CD4-positive, alpha-beta T cell treated with Interferon gamma for 1 hour (primary cell): ENCODE results near the gene FAM200B.
"Not testable (repeated sequence)": the region's sequence is repeated elsewhere in the genome, so short reads cannot be mapped to it uniquely, and the experiment has no call there.

ENCODE experiments used
- DNase-seq: peaks from one replicate; pipeline ENCODE4 v3.0.0-alpha.2; 2020

FAM200B gene

DNA sequence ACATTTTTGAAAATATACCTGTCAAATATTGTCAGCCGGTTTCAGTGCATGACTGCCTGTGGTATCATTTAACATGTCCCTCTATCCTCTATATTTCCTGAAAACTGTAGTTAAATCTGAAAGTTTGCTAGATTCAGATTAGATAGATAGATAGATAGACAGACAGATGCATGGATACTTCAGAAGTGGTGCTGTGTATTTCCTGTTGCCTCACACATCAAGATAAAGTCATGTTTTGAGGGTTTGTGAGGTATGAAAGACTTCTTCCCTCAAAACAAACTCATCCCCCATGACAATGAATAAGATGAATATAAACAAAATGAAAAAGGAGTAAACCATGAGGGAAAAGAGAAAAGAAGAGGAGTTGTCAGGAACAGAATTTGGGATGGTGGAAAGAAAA lies 15.2 kb downstream of the FAM200B start:
- no peak for DNase-seq

DNA sequence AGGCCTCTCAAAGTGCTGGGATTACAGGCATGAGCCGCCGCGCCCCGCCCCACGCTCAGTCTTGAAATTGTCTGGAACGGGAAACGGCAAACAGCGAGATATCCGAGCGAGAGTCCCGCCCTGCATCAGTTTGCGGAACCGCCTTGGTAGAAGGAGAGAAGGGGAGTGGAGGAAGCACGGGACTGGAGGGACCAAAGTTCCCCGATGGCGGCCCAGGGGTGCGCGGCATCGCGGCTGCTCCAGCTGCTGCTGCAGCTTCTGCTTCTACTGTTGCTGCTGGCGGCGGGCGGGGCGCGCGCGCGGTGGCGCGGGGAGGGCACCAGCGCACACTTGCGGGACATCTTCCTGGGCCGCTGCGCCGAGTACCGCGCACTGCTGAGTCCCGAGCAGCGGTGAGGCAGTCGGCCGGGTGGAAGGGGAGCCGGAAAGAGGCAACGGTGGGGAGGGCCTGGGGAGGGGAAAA lies 21.3 kb downstream of the FAM200B start, which contains the start of gene BST1:
BST1 (plus strand) TSS at position 125 of the 463 bp plus-strand sequence; CDS start at position 205, 80 bp downstream.
- peak; percentile 75 for DNase-seq

DNA sequence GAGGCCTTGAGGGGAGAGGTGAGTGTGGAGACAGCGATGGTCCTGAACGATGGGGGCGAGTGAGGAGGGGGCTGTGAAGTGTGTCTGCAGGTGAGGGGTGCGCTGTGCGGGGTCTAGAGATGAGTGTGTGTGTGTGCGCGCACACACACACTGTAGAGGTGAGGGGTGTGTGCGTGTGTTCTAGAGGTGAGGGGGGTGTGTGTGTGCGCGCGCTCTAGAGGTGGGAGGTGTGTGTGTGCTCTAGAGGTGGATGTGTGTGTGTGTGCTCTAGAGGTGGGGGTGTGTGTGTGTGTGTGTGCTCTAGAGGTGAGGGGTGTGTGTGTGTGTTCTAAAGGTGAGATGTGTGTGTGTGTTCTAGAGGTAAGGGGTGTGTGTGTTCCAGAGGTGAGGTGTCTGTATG lies 21.8 kb downstream of the FAM200B start:
- no peak for DNase-seq

DNA sequence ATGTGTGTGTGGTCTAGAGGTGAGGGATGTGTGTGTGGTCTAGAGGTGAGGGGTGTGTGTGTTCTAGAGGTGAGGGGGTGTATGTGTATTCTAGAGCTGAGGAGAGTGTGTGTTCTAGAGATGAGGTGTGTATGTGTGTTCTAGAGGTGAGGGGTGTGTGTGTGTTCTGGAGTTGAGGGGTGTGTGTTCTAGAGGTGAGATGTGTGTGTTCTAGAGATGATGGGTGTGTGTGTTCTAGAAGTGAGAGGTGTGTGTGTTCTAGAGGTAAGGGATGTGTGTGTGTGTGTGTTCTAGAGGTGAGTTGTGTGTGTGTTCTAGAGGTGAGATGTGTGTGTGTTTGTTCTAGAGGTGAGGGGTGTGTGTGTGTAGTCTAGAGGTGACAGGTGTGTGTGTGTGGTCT lies 22.5 kb downstream of the FAM200B start:
- DNase-seq, result no peak

DNA sequence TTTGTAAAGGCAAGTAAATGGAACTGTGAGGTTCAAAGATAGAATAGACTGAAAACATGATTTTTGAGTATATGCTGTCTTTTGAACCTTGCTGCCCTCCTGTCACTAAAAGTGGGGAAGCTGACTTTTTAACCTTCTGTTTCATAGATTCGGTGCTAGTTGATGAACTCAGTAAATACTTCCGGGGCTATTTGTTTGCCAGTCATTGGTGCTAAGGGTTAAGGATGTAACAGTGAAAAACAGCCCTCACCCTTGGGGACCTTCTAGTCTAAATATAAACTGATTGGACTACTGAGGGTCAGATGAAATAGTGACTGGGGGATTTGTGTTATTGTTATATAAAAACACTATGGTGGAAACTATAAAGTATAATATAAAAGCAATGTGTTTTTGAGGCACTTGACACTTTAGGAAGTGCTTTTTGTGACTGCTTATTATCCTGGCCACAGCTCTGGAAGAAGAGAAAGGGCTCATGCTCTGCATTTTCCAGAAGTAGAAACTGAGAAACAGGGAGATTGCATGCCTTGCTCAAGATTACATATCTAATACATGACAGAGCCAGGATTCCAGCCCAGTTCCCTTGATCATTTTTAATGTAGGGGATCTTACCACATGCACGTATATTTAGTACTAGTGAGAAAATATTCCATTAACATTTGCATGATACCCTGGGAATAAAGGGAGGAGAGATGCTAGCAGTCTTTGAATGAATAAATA lies 25.2 kb downstream of the FAM200B start:
- DNase-seq, result no peak

DNA sequence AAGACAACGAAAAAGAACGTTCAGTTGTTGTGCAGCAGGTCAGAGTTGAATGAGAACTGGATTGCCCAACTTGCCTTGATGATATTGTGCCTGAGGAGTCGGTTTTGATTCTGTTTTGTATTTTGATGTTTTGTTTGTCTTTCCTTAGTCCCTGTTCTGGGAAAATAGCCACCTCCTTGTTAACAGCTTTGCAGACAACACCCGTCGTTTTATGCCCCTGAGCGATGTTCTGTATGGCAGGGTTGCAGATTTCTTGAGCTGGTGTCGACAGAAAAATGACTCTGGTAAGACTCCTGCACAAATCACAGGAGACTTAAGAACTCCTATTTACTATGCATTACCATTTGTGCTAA lies 25.7 kb downstream of the FAM200B start:
- DNase-seq, result no peak

GRCh38 chr4:15711762-15712161 lies 30.1 kb downstream of the FAM200B start:
- no peak for DNase-seq

- DNase-seq, result no peak
These were observed 30.6 kb downstream of the FAM200B start for GRCh38 chr4:15712214-15712613.

DNA sequence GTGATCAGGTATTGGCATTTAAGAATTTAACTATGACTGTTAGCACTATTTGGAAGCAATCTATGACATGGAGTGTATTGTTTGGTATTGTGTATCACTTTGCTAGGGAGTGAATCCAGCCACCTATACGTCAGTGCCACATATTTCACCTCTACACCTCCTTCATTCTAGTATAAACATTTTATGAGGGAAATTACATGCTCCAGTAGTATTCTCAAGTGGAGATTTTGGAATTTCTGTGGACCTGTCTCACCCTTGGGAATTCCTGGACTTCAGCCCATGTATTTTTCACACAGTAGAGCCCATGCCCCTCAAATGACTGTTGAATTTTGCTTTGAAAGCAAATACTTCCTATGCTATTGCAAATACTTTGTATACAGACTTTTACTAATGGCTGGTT lies 32.5 kb downstream of the FAM200B start:
- no peak for DNase-seq

DNA sequence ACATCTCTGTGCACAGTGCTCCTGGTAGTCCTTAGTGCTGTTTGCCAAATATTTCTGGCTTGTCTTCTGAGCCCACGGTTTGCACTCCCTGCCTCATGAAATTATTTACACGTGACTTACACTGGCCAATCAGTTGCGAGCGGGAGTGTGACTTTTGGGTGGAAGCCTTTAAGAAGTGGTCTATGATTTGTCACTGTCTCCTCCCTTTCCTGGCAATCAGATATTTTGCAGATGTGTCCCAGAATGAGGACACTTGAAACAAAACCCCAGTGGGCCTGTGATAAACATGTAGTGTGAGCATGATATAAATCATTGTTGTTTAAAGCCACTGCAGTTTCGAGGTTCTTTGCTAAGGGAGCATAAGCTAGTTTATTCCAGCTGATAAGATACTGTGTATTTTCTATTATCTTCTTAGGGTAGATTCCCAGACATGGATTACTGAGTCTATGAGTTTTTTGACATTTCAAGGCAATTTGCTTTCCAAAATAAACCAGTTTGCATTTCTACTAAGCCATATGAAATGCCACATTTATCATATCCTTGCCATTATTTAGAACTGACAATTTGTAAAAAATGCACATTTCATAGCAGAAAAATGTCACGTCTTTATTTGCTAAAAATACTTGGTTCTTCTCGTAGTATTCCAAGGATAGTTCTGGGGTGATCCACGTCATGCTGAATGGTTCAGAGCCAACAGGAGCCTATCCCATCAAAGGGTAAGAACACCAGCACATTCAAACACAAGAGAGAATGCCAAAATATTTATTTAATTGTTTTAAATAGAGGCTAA lies 33.2 kb downstream of the FAM200B start:
- DNase-seq, result no peak

GRCh38 chr4:15716115-15716514 lies 34.5 kb downstream of the FAM200B start:
- DNase-seq, result no peak

DNA sequence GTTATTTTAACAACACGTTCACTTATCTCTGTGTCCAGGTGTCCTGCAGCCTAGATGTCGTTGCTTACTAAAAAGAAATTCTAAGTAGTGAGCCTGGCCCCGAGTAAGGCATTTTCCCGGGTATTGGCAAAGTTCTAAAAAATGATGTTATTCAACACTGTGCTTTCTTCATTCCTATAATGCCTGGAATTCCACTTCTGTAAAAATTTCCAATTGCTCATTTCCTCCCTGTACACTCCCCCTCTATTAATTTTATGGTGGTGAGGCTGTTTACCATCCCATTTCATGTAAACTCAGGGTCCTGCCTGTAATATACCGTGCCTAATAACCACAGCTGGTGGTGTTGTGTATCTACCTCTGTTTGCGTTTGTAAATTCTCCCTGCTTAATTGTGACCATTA lies 35.5 kb downstream of the FAM200B start:
- no peak for DNase-seq

- no peak for DNase-seq
These were observed 36.2 kb downstream of the FAM200B start for GRCh38 chr4:15717657-15718416.

DNA sequence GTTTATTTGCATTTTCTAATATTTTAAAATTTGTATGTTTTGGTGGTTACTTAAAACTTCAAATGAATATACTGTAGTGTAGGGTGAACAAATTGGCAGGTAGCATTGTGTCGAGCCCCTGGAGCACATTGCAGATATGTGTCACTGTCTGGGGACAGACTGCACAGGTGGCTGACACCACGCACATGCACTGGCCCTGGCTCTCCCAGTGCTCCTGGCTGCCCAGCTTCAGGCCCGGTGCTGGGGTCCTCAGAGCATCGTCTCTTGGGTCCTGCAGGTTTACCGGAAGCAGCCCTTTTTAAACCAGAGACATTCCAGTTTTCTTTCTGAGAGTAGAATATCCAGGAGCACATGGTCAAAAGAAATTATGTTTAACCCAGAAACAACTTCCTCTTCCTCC lies 36.8 kb downstream of the FAM200B start:
- DNase-seq, result no peak

DNA sequence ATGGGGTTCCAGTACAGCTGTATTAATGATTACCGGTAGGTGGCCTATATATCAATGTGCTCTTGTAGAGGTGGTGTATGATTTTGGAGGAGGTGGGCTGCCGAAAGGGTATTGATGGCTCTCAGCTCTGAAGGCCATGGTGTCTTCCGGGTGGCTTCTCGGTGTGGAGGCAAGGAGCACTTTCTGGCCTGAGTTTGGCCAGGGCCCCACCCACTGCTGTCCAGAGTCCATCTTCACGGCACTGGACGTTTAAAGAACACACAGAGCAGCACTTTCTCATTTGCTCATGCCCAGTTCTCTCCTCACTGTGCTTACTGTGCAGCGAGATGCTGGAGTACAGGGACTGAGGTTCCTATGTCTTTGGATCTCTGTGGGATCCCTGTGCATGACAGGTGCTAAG lies 37.3 kb downstream of the FAM200B start:
- no peak for DNase-seq

- DNase-seq, result no peak
These were observed 37.9 kb downstream of the FAM200B start for GRCh38 chr4:15719506-15719905.

DNA sequence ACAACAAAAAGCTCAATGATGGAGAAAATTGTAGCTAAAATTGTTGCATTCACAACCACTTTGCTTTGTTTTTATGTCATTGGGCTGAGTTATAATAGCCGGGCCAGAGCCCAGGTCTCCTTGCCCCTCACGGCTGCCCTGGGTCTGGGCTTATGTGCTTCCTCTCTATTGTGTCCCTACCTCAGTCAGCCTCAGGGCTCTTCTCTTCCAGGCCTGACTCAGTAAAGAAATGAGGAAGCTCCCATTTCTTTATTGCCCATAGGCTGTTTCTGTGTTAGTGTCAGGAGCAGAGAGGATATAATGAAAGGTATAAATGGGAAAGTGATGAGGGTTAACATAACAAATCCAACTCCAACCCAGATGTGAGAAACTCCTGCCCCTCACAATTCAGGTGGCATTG lies 39.2 kb downstream of the FAM200B start:
- no peak for DNase-seq

- no peak for DNase-seq
These were observed 44.0 kb downstream of the FAM200B start for GRCh38 chr4:15725608-15726007.

DNA sequence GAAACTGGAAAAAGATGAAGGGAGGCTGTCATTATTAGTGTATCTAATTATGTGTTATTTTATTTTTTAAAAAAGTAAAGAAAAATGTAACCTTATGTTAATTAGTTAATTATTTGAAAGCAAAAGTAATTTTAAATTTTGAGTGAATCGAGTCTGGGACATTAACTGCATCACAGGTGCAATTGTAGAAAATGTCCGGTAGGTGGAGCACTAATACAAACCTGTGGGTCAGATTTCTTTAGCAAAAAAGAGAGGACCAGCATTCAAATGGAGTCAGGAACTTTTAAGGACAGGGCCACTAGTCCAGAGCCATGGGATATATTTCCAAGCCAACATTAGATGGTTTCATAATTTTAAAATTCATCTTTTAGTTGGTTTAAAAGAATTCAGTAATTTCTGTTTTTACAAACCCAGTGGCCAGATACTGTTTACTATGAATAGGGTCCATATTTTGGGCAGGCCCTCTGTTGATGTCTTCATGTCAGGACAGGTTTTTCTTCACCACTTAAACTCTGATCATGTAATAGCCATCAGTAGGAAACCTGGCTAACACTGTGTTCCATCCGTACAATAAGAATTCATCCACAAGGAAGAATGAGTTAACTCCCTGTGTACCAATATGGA lies 48.4 kb downstream of the FAM200B start:
- DNase-seq, result peak; percentile 18

DNA sequence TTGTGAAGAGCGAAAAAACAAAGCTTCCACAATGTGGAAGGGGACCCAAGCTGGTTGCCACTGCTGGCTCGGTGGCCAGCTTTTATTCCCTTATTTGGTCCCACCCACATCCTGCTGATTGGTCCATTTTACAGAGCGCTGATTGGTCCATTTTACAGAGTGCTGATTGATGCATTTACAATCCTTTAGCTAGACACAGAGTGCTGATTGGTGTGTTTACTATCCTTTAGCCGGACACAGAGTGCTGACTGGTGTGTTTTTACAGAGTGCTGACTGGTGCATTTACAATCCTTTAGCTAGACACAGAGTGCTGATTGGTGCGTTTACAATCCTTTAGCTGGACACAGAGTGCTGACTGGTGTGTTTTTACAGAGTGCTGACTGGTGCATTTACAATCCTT lies 51.4 kb downstream of the FAM200B start:
- not testable (repeated sequence) for DNase-seq

GRCh38 chr4:15735536-15735935 lies 53.9 kb downstream of the FAM200B start:
- DNase-seq, result no peak

DNA sequence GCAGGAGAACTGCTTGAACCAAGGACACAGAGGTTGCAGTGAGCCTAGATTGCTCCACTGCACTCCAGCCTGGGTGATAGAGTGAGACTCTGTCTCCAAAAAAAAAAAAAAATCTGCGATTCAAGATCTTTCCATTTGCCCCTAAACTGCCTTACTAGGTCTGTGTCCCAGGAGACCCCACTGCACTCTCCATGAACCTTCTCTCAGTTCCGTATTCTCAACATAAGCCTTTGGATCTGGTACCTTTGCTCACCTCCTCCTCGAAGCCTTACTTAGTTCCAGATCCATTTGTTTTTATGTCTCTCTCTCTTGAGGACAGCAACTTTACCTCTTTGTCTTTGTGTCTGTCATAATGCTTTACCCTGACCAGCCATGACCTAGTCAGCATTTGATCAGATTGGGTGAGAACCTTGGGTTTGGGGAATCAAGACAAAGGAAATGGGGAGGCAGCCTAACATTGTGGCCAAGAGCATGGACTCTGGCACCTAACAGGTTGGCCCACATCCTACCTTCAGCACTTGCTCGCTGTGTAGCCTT lies 55.0 kb downstream of the FAM200B start:
- no peak for DNase-seq

DNA sequence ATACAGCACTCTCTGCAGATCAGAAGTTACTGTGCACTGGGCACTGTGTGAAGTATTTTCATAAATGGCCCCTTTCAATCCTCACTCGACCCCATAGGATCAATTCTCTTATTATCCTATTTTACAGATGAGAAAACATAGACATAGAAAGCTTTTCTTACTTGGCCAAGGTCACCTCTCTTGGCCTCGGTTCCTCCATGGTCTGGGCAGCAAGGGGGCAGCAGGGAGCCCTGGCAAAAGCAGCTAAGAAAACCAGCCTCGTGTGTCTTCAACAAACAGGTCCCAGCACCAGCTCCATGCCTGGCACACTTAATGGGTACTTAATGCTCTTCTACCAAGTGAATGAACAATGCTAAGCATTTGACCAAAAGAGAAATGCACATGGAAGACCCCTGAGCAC lies 55.6 kb downstream of the FAM200B start:
- DNase-seq, result no peak
